ENCODE results near the gene XCR1.

Gene XCR1

DNA sequence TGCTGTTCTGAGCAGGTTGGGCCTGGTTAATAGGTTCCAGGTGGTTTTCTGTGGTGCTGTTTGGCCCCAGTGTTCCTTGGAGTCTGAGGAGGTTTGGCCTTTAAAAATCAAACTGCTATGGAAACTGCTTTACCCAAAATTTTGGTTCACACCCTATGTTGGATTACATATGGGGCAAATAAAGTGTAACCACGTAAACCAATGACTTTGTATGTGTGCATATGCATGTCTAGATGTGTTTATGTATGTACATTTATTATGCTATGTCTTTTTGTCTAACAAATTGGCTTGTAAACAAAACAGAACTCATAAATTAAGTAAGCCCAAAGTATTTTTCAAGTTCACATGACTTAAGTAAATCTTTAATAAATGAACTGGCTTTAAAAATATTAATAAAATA, 8.9 kb upstream of the XCR1 start:
- Histone ChIP-seq H3K27me3 (ENCODE audit: insufficient read depth, low read depth) (no peaks in the 10 kb centered on the region), H3K79me2 (ENCODE audit: insufficient read depth, low read depth) (no peaks in the 10 kb centered on the region), H4K20me1 (ENCODE audit: insufficient read depth) (no peaks in the 10 kb centered on the region), H2AFZ (ENCODE audit: low read depth) (no peak overlapping the region), H3K4me2 (no peak overlapping the region), H3K9ac (no peak overlapping the region), H3K4me1 (ENCODE audit: low read depth, poor library complexity, severe bottlenecking) (no peaks in the 10 kb centered on the region), H3K27ac (no peak overlapping the region), H3K36me3 (ENCODE audit: insufficient read depth) (no peaks in the 10 kb centered on the region), H3K4me3 (IDR thresholded peaks at IDR 0.05; ENCODE audit: insufficient read depth, low read depth, low read length) (no peak overlapping the region)
- TF ChIP-seq, protein P1, sequence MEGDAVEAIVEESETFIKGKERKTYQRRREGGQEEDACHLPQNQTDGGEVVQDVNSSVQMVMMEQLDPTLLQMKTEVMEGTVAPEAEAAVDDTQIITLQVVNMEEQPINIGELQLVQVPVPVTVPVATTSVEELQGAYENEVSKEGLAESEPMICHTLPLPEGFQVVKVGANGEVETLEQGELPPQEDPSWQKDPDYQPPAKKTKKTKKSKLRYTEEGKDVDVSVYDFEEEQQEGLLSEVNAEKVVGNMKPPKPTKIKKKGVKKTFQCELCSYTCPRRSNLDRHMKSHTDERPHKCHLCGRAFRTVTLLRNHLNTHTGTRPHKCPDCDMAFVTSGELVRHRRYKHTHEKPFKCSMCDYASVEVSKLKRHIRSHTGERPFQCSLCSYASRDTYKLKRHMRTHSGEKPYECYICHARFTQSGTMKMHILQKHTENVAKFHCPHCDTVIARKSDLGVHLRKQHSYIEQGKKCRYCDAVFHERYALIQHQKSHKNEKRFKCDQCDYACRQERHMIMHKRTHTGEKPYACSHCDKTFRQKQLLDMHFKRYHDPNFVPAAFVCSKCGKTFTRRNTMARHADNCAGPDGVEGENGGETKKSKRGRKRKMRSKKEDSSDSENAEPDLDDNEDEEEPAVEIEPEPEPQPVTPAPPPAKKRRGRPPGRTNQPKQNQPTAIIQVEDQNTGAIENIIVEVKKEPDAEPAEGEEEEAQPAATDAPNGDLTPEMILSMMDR (conservative IDR thresholded peaks at IDR 0.05; ENCODE audit: low read depth, low read length): no peak

DNA sequence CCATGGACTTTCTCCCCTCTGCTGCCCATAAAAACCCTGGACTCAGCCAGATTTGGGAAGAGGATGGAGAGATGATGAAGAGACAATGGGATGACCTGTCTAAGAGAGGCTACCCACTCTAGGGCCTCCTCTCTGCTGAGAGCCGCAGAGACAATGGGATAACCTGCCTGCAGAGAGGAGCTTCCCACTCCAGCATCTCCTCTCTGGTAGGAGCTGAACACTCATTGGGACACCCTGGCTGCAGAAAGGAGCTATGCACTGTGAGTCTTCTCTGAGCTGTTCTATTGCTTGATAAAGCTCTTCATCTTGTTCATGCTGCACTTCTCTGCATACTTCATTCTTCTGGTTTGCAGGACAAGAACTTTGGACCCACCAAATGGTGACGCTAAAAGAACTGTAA, 4.5 kb upstream of the XCR1 start:
- Histone ChIP-seq H3K36me3 (ENCODE audit: insufficient read depth) (no peaks in the 10 kb centered on the region), H3K27me3 (ENCODE audit: insufficient read depth, low read depth) (no peaks in the 10 kb centered on the region), H3K4me2 (no peak overlapping the region), H3K4me1 (ENCODE audit: low read depth, poor library complexity, severe bottlenecking) (no peaks in the 10 kb centered on the region), H3K4me3 (IDR thresholded peaks at IDR 0.05; ENCODE audit: insufficient read depth, low read depth, low read length) (no peak overlapping the region), H3K27ac (no peak overlapping the region), H2AFZ (ENCODE audit: low read depth) (no peak overlapping the region), H4K20me1 (ENCODE audit: insufficient read depth) (no peaks in the 10 kb centered on the region), H3K9ac (no peak overlapping the region), H3K79me2 (ENCODE audit: insufficient read depth, low read depth) (no peaks in the 10 kb centered on the region)
- TF ChIP-seq, protein P1 (conservative IDR thresholded peaks at IDR 0.05; ENCODE audit: low read depth, low read length): no peak

DNA sequence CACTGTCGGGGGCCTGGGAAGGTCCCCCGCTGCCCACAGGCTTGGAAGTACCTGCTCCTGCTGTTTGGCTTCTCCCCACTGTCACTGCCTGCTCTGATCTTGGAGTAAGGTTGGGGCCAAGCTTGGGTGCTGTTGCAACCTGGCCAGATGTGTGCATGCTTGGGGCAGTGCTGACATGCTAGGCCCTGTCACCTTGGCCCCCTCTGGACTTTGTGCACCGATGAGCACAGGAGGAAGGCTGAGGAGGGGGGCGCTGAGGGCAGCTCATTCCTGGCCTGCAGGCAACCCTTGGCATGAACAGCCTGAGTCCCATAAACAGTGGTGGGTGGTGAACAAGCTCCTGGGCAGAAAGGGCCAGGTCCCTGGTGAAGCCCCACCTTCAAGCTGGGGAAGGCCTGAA, 4.0 kb upstream of the XCR1 start:
- Histone ChIP-seq H3K4me1 (ENCODE audit: low read depth, poor library complexity, severe bottlenecking) (no peaks in the 10 kb centered on the region), H3K27ac (no peak overlapping the region), H3K4me3 (IDR thresholded peaks at IDR 0.05; ENCODE audit: insufficient read depth, low read depth, low read length) (no peak overlapping the region), H2AFZ (ENCODE audit: low read depth) (no peak overlapping the region), H3K4me2 (no peak overlapping the region), H3K36me3 (ENCODE audit: insufficient read depth) (no peaks in the 10 kb centered on the region), H3K27me3 (ENCODE audit: insufficient read depth, low read depth) (no peaks in the 10 kb centered on the region), H3K9ac (no peak overlapping the region), H3K79me2 (ENCODE audit: insufficient read depth, low read depth) (no peaks in the 10 kb centered on the region), H4K20me1 (ENCODE audit: insufficient read depth) (no peaks in the 10 kb centered on the region)
- TF ChIP-seq, protein P1 (conservative IDR thresholded peaks at IDR 0.05; ENCODE audit: low read depth, low read length): no peak

DNA sequence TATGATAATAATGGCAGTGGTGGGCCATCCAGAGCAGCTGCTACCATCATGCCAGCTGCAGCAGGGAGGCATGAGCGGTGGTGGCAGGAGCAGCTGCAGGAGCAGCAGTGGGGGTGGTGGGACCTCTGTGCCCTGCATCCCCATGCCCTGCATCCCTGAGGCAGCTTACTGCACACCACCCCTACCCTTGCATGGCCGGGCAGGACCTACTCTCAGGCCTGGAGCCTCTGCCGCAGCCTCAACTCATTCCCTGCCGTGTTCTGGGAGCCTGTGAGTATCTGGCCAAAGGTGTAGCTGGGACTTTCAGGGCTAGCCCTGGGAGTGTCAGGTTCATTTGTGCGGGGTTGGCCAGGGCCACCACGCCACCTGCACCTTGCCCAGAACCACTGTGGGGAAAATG, 3.3 kb upstream of the XCR1 start:
- no peaks in the 10 kb centered on the region for H3K4me1 ChIP-seq (ENCODE audit: low read depth, poor library complexity, severe bottlenecking)
- TF ChIP-seq, protein P1 (conservative IDR thresholded peaks at IDR 0.05; ENCODE audit: low read depth, low read length): no peak
- H3K27me3 ChIP-seq (ENCODE audit: insufficient read depth, low read depth): no peaks in the 10 kb centered on the region
- H3K79me2 ChIP-seq (ENCODE audit: insufficient read depth, low read depth): no peaks in the 10 kb centered on the region
- H4K20me1 ChIP-seq (ENCODE audit: insufficient read depth): no peaks in the 10 kb centered on the region
- no peak overlapping the region for H3K27ac ChIP-seq
- no peaks in the 10 kb centered on the region for H3K36me3 ChIP-seq (ENCODE audit: insufficient read depth)
- no peak overlapping the region for H3K9ac ChIP-seq
- no peak overlapping the region for H3K4me2 ChIP-seq
- no peak overlapping the region for H3K4me3 ChIP-seq (IDR thresholded peaks at IDR 0.05; ENCODE audit: insufficient read depth, low read depth, low read length)
- H2AFZ ChIP-seq (ENCODE audit: low read depth): no peak overlapping the region
